K562 (cell line): ENCODE data around the gene MYO7A. TPM values are rescaled to one million over a fixed set of nuclear protein-coding genes. Genes with fewer than 3 reads are reported as not detected.
A peak's percentile ranks its signal among the peaks of the same experiment; 100 is the strongest.

ENCODE experiments used
- ATAC-seq: fragments of 200-7000 bp; cut with Tn5 transposase; 3 replicates; pipeline ENCODE4 v1.9.1; 2020; ENCODE audit warnings: moderate library complexity
- BruUV-seq: library from RNA; stranded (reverse); fragments of 400-500 nt; replicated peaks from 2 replicates; lab custom pipeline; 2021; lab: Mats Ljungman, UMichigan
- CTCF ChIA-PET: fragments of 300-600 bp; formaldehyde crosslinking; extraction: SDS; loops from one replicate; lab custom pipeline; 2021; ENCODE audit warnings: low intra/inter-chr PET ratio; lab: Yijun Ruan, JAX
- POLR2A ChIA-PET: fragments of 300-600, 350-650 bp; sonication (Branson Sonifier 250); formaldehyde crosslinking; extraction: SDS; loops from one replicate; lab custom pipeline; 2021; ENCODE audit warnings: antibody characterized with exemption, inconsistent platforms; lab: Yijun Ruan, JAX
- DNase-seq, 4 experiments: peaks; one replicate each; pipeline versions ENCODE4 v3.0.0 to v3.0.0-alpha.2; 2011 to 2018; ENCODE audit warnings: low spot score in 3 of 4, mixed read lengths in 3 of 4; ENCODE audit errors: extremely low read depth in 1 of 4
- FAIRE-seq: peaks from 2 replicates; lab custom pipeline; 2011; peaks lifted over from hg19 to GRCh38; lab: Jason Lieb, UNC
- H2AFZ ChIP-seq: 2 replicates; pipeline ENCODE4 v1.6.0; 2011; ENCODE audit warnings: low read depth, low read length, control low read depth, inconsistent platforms
- H3K27ac ChIP-seq: fragments of 200-600 bp; 3 replicates; pipeline ENCODE4 v1.8.0; 2011; ENCODE audit warnings: low read depth, mild to moderate bottlenecking, control low read depth, inconsistent platforms, low read length, moderate library complexity, mixed read lengths; ENCODE audit errors: extremely low read depth
- H3K27me3 ChIP-seq, 2 experiments: fragments of 300-600 bp in 1 of 2; 2 replicates in 1 of 2; 3 replicates in 1 of 2; pipeline versions ENCODE4 v1.6.0 to v1.8.0; 2011; ENCODE audit warnings: inconsistent platforms in 2 of 2, low read length in 2 of 2, mild to moderate bottlenecking in 1 of 2, mixed read lengths in 1 of 2, moderate library complexity in 1 of 2; ENCODE audit not compliant: control insufficient read depth in 2 of 2, insufficient read depth in 2 of 2
- H3K36me3 ChIP-seq: fragments of 300-600 bp; 3 replicates; pipeline ENCODE4 v1.8.0; 2011; ENCODE audit warnings: mild to moderate bottlenecking, low read length, inconsistent platforms; ENCODE audit not compliant: control insufficient read depth, insufficient read depth
- H3K4me1 ChIP-seq, 2 experiments: fragments of 200-600 bp in 1 of 2; replicated peaks in 1 of 2; 2 replicates in 1 of 2; 3 replicates in 1 of 2; pipeline versions ENCODE4 v1.5.1 to v1.8.0; 2011; ENCODE audit warnings: inconsistent platforms in 2 of 2, low read length in 2 of 2, mild to moderate bottlenecking in 1 of 2, mixed read lengths in 1 of 2, moderate library complexity in 1 of 2; ENCODE audit not compliant: control insufficient read depth in 2 of 2, insufficient read depth in 2 of 2
- H3K4me2 ChIP-seq: 2 replicates; pipeline ENCODE4 v1.6.1; 2011; ENCODE audit warnings: low read length, control low read depth, inconsistent platforms, mixed read lengths; ENCODE audit not compliant: insufficient read depth
- H3K4me3 ChIP-seq: fragments of 200-600 bp; sonication (generic), shearing (Covaris generic); 2 replicates; pipeline ENCODE4 v1.5.1; 2016; ENCODE audit warnings: control low read depth, inconsistent platforms
- H3K79me2 ChIP-seq: fragments of 200-600 bp; 3 replicates; pipeline ENCODE4 v1.8.0; 2011; ENCODE audit warnings: low read length, inconsistent platforms; ENCODE audit not compliant: control insufficient read depth, insufficient read depth
- H3K9ac ChIP-seq, 2 experiments: 2 replicates each; pipeline versions ENCODE4 v1.6.0 to v1.6.1; 2011; ENCODE audit warnings: low read depth in 2 of 2, low read length in 2 of 2, control low read depth in 1 of 2, inconsistent platforms in 1 of 2, mild to moderate bottlenecking in 1 of 2, mixed read lengths in 1 of 2; ENCODE audit not compliant: insufficient read depth in 1 of 2
- H3K9me1 ChIP-seq: one replicate; pipeline ENCODE4 v1.6.0; 2011; ENCODE audit warnings: inconsistent platforms, mild to moderate bottlenecking, low read length, moderate library complexity; ENCODE audit not compliant: control insufficient read depth, insufficient read depth
- H3K9me3 ChIP-seq: replicated peaks from 2 replicates; pipeline ENCODE4 v1.5.1; 2011; ENCODE audit warnings: low read depth, low read length, inconsistent platforms; ENCODE audit not compliant: control insufficient read depth, insufficient read depth
- H4K20me1 ChIP-seq: replicated peaks from 2 replicates; pipeline ENCODE4 v1.6.1; 2011; ENCODE audit warnings: low read length, inconsistent platforms, mixed read lengths; ENCODE audit not compliant: control insufficient read depth, insufficient read depth
- ELF4 ChIP-seq: fragments of 450-650 bp; formaldehyde crosslinking; IDR thresholded peaks from 2 replicates; pipeline ENCODE4 v1.4.0; 2022; ENCODE audit warnings: missing genetic modification characterization
- HNRNPH1 ChIP-seq: fragments of 200-400 bp; formaldehyde crosslinking; optimal IDR thresholded peaks from 2 replicates; pipeline ENCODE3; 2017; ENCODE audit warnings: low read depth, mild to moderate bottlenecking, low read length, moderate library complexity
- NFIC ChIP-seq: fragments of 450-650 bp; IDR thresholded peaks from 2 replicates; pipeline ENCODE4 v1.6.1; 2017; ENCODE audit warnings: mild to moderate bottlenecking, inconsistent platforms
- PHTF2 ChIP-seq: fragments of 250-450 bp; sonication (Bioruptor Pico); IDR thresholded peaks from 2 replicates; pipeline ENCODE4 v1.5.0; 2021; ENCODE audit warnings: mild to moderate bottlenecking
- SOX6 ChIP-seq: fragments of 450-650 bp; IDR thresholded peaks from 2 replicates; pipeline ENCODE4 v1.6.1; 2014; ENCODE audit warnings: mild to moderate bottlenecking
- U2AF1 ChIP-seq: fragments of 200-400 bp; formaldehyde crosslinking; optimal IDR thresholded peaks from 2 replicates; pipeline ENCODE3; 2017; ENCODE audit warnings: mild to moderate bottlenecking, low read depth, low read length, moderate library complexity
- WHSC1 ChIP-seq: IDR thresholded peaks from one replicate; pipeline ENCODE4 v1.6.1; 2012; ENCODE audit warnings: low read length, control low read depth, inconsistent platforms
- ZNF23 ChIP-seq: fragments of 250-450 bp; sonication (Bioruptor Pico); IDR thresholded peaks from 2 replicates; pipeline ENCODE4 v1.4.0; 2020; ENCODE audit warnings: mild to moderate bottlenecking
- ZNF239 ChIP-seq: fragments of 250-450 bp; sonication (Bioruptor Pico); IDR thresholded peaks from 2 replicates; pipeline ENCODE4 v1.4.0; 2020; ENCODE audit warnings: mild to moderate bottlenecking
- WGBS: fragments of 100-300 bp; shearing (Covaris generic); methylation state at CpG from one replicate; pipeline ENCODE4 v1.1.6; 2016; ENCODE audit warnings: low coverage, mixed read lengths; ENCODE audit not compliant: insufficient coverage; ENCODE audit errors: missing lambda C conversion rate; 5-methylcytosine and 5-hydroxymethylcytosine counted together
- in situ Hi-C: fragments of 300-500 bp; cut with MboI; formaldehyde crosslinking; loops from 4 replicates; pipeline ENCODE4 v1.15.0; 2018; ENCODE audit warnings: inconsistent platforms, mixed read lengths
- intact Hi-C: fragments of 100-400 bp; cut with micrococcal nuclease; formaldehyde crosslinking; loops from 2 replicates; pipeline ENCODE4 v1.14.2; 2022
- polyA plus RNA-seq, 8 experiments: library from polyadenylated mRNA; depleted of rRNA in 4 of 8; stranded (reverse) in 5 of 8; unstranded in 3 of 8; fragments of >200 nt; fragmentation: Nextera tagmentation in 2 of 8; fragmentation: Illumina TruSeq in 1 of 8; extraction: Ambion mirVana in 2 of 8; extraction: Trizol in 1 of 8; gene quantifications; 2 replicates each; pipeline versions ENCODE4 v1.2.1 to v1.2.3, GENCODE V29; 2011 to 2014; ENCODE audit warnings: inconsistent platforms in 1 of 8, missing spikeins in 1 of 8
- total RNA-seq, 7 experiments: library from RNA; depleted of rRNA in 6 of 7; stranded (reverse); fragments of >200 nt in 6 of 7; fragmentation: Illumina TruSeq in 2 of 7; extraction: Trizol in 2 of 7; gene quantifications; 2 replicates each; pipeline versions ENCODE4 v1.2.1 to v1.2.3, GENCODE V29; 2011 to 2021; ENCODE audit warnings: low replicate concordance in 1 of 7
- TF ChIP-seq, protein P1 (sequence below): sonication (generic); formaldehyde crosslinking; IDR thresholded peaks from 2 replicates; pipeline ENCODE4 v1.9.0; 2022; ENCODE audit warnings: mild to moderate bottlenecking, missing genetic modification reagents
- TF ChIP-seq, protein P2 (sequence below): fragments of 450-650 bp; IDR thresholded peaks from 2 replicates; pipeline ENCODE4 v1.6.1; 2016
- TF ChIP-seq, protein P3 (sequence below): fragments of 450-650 bp; formaldehyde crosslinking; IDR thresholded peaks from 2 replicates; pipeline ENCODE4 v1.4.0; 2020; ENCODE audit warnings: mild to moderate bottlenecking, mixed read lengths
- TF ChIP-seq, protein P4 (sequence below): IDR thresholded peaks from 2 replicates; pipeline ENCODE4 v1.6.1; 2014; ENCODE audit warnings: antibody characterized with exemption

The MYO7A gene
- total and polyA plus RNA-seq, 9 of the 15 experiments (the other 6 are each of a cell fraction or from before 2014, with no cell fraction given): 0.01 to 0.11 (median 0.07) TPM; not detected in 1

DNA sequence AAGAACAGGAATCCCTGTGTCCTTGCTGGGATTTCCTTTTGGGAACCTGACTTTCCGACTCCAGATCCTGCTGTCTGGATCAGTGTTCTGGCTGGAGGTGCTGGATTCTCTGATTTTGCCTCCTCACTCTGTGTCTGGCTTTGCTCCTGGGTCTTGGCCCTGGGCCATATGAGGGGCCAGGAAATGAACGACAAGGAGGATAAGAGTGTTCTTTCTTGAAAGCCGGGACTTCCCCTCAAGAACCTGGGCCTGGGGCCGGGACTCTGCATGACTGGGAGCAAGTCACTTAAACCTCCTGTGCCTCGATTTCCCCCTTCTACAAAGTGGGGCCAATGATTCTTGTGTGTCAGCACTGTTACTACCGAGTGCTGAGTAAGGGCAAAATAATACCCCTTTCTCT is 2.9 kb upstream of the MYO7A start:
- ATAC-seq (no peak), DNase-seq (no peak), FAIRE-seq (no peak)
- no TSS peak for BruUV-seq
- Histone ChIP-seq H3K4me2 (no peak overlapping the region), H4K20me1 (peaks cover 11% of the 10 kb centered on the region; the same call in 1 of the 2 replicates), H3K9me3 (no peaks in the 10 kb centered on the region), H3K79me2 (no peaks in the 10 kb centered on the region), H3K27ac (no peak overlapping the region), H3K36me3 (no peaks in the 10 kb centered on the region), H3K4me3 (no peak overlapping the region), H2AFZ (no peak overlapping the region), H3K27me3 (peaks cover 7 to 56% of the 10 kb centered on the region in 2 experiments; a peak in 4 of 5 replicates), H3K9me1 (no peaks in the 10 kb centered on the region), H3K4me1 (peaks cover 0 to 21% of the 10 kb centered on the region in 2 experiments; a peak in 2 of 5 replicates), H3K9ac (no peak overlapping the region)
- ChIA-PET CTCF (no interaction called here), POLR2A (no interaction called here)
- intact Hi-C loops (no loop called here), in situ Hi-C loops (no loop called here)
- WGBS: 2% methylated on average over 6 of the region's 6 CpGs
- TF ChIP-seq ZNF23 (no peak), WHSC1 (no peak), ELF4 (CRISPR knock-in tag) (no peak), NFIC (peak; percentile 28; the same call in 1 of the 2 replicates)
- TF ChIP-seq, protein P1, sequence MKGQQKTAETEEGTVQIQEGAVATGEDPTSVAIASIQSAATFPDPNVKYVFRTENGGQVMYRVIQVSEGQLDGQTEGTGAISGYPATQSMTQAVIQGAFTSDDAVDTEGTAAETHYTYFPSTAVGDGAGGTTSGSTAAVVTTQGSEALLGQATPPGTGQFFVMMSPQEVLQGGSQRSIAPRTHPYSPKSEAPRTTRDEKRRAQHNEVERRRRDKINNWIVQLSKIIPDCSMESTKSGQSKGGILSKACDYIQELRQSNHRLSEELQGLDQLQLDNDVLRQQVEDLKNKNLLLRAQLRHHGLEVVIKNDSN (CRISPR knock-in tag): no peak

DNA sequence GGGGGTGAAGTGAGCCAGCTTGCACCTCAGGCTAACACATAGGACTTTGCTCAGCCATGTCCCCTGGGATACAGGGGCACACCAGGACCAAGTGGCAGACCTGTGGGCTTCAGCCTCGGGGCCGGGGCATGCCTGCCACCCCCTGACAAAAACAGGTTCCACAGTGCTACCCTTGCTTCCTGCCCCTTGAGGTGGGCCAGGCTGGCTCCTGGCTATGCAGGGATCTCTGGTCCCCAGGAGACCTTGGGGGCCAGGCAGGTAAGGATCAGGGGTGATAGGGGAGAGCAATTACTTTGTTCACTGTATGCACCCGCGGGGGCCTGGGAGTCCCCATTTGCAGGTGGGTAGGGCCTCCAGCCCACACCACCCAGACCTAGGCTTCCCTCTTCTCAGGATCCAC is 2.4 kb upstream of the MYO7A start:
- Histone ChIP-seq H3K4me2 (no peak overlapping the region), H4K20me1 (peaks cover 11% of the 10 kb centered on the region; the same call in 1 of the 2 replicates), H3K9me3 (no peaks in the 10 kb centered on the region), H3K27ac (no peak overlapping the region), H2AFZ (no peak overlapping the region), H3K4me3 (no peak overlapping the region), H3K4me1 (peaks cover 0 to 19% of the 10 kb centered on the region in 2 experiments; a peak in 2 of 5 replicates), H3K79me2 (no peaks in the 10 kb centered on the region), H3K36me3 (no peaks in the 10 kb centered on the region), H3K9ac (no peak overlapping the region), H3K27me3 (peaks cover 6 to 51% of the 10 kb centered on the region in 2 experiments; a peak in 4 of 5 replicates), H3K9me1 (no peaks in the 10 kb centered on the region)
- ATAC-seq (no peak), FAIRE-seq (no peak), DNase-seq (no peak)
- ChIA-PET POLR2A (no interaction called here), CTCF (no interaction called here)
- 0% methylated on average over 4 of the region's 4 CpGs for WGBS
- BruUV-seq: no TSS peak
- intact Hi-C loops: no loop called here
- in situ Hi-C loops: no loop called here
- no peak for TF ChIP-seq SOX6
- TF ChIP-seq ZNF239 (CRISPR knock-in tag): no peak
- TF ChIP-seq U2AF1: no peak
- TF ChIP-seq HNRNPH1: no peak
- no peak for TF ChIP-seq PHTF2 (CRISPR knock-in tag)
- TF ChIP-seq, protein P2, sequence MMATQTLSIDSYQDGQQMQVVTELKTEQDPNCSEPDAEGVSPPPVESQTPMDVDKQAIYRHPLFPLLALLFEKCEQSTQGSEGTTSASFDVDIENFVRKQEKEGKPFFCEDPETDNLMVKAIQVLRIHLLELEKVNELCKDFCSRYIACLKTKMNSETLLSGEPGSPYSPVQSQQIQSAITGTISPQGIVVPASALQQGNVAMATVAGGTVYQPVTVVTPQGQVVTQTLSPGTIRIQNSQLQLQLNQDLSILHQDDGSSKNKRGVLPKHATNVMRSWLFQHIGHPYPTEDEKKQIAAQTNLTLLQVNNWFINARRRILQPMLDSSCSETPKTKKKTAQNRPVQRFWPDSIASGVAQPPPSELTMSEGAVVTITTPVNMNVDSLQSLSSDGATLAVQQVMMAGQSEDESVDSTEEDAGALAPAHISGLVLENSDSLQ: no peak
- TF ChIP-seq, protein P3, sequence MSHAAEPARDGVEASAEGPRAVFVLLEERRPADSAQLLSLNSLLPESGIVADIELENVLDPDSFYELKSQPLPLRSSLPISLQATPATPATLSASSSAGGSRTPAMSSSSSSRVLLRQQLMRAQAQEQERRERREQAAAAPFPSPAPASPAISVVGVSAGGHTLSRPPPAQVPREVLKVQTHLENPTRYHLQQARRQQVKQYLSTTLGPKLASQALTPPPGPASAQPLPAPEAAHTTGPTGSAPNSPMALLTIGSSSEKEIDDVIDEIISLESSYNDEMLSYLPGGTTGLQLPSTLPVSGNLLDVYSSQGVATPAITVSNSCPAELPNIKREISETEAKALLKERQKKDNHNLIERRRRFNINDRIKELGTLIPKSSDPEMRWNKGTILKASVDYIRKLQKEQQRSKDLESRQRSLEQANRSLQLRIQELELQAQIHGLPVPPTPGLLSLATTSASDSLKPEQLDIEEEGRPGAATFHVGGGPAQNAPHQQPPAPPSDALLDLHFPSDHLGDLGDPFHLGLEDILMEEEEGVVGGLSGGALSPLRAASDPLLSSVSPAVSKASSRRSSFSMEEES (CRISPR knock-in tag): no peak
- TF ChIP-seq, protein P4, sequence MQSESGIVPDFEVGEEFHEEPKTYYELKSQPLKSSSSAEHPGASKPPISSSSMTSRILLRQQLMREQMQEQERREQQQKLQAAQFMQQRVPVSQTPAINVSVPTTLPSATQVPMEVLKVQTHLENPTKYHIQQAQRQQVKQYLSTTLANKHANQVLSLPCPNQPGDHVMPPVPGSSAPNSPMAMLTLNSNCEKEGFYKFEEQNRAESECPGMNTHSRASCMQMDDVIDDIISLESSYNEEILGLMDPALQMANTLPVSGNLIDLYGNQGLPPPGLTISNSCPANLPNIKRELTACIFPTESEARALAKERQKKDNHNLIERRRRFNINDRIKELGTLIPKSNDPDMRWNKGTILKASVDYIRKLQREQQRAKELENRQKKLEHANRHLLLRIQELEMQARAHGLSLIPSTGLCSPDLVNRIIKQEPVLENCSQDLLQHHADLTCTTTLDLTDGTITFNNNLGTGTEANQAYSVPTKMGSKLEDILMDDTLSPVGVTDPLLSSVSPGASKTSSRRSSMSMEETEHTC: no peak
